Measurements from ENCODE around the gene ARF3. TPM values are rescaled to one million over a fixed set of nuclear protein-coding genes. Genes with fewer than 3 reads are reported as not detected.
A peak's percentile ranks its signal among the peaks of the same experiment; 100 is the strongest.

ARF3 gene
- total RNA-seq, 1 experiment from 2014 or later, result 256 TPM

GRCh38 chr12:48997719-48998496, 40.6 kb upstream of the ARF3 start:
- ChIA-PET CTCF (interaction anchor here (0.6 to 11.9 kb wide), 45 partner anchors 8 to 349 kb away, joined by 3 to 237 read pairs (median 7); partner anchors contain the start of genes ARF3, C1QL4, DDX23 and DNAJC22), POLR2A (interaction anchor here (0.7 to 1.5 kb wide), 3 partner anchors 17 to 40 kb away, joined by 3 to 5 read pairs (median 3); partner anchors contain the start of gene ARF3)
- TF ChIP-seq PRRX2 (CRISPR knock-in tag; IDR thresholded peaks at IDR 0.05) (no peak), E2F5 (CRISPR knock-in tag; IDR thresholded peaks at IDR 0.05) (no peak), STAT6 (CRISPR knock-in tag; conservative IDR thresholded peaks at IDR 0.05; ENCODE audit: low read depth) (no peak), USF1 (CRISPR knock-in tag; IDR thresholded peaks at IDR 0.05) (peak; percentile 35; the same call in 1 of the 2 replicates), HMGA2 (CRISPR knock-in tag; IDR thresholded peaks at IDR 0.05) (no peak), MAX (CRISPR knock-in tag; IDR thresholded peaks at IDR 0.05) (0 out of 2 replicates have a peak, but pooled peaks have one; percentile 35), TEAD4 (CRISPR knock-in tag; IDR thresholded peaks at IDR 0.05) (peak; percentile 49; the same call in 1 of the 2 replicates), GRHL2 (CRISPR knock-in tag; IDR thresholded peaks at IDR 0.05; ENCODE audit: insufficient replicate concordance, severe bottlenecking) (no peak), CDX4 (CRISPR knock-in tag; IDR thresholded peaks at IDR 0.05; ENCODE audit: borderline replicate concordance) (no peak)
- ATAC-seq (peak; percentile 25), DNase-seq (ENCODE audit: low spot score) (no peak)
- Mint-ChIP-seq H3K27ac (no peak overlapping the region), H3K36me3 (peaks cover 6% of the 10 kb centered on the region), H3K4me1 (peaks cover 18% of the 10 kb centered on the region), H3K9me3 (no peaks in the 10 kb centered on the region), H3K27me3 (ENCODE audit: low read depth) (peaks cover 90% of the 10 kb centered on the region), H3K4me3 (peak overlapping the region; percentile 64)

- H3K36me3 Mint-ChIP-seq, result peaks cover 2% of the 10 kb centered on the region
- DNase-seq (ENCODE audit: low spot score) (peak; percentile 85), ATAC-seq (peak; percentile 43)
- POLR2A ChIA-PET, result interaction anchor here (0.6 to 1.0 kb wide), 6 partner anchors 17 to 300 kb away, joined by 3 to 8 read pairs (median 3); partner anchors contain the start of genes ARF3 and PRKAG1
- H3K27me3 Mint-ChIP-seq (ENCODE audit: low read depth), result peaks cover 89% of the 10 kb centered on the region
- no peaks in the 10 kb centered on the region for H3K9me3 Mint-ChIP-seq
- peaks cover 18% of the 10 kb centered on the region for H3K4me1 Mint-ChIP-seq
- H3K4me3 Mint-ChIP-seq, result peak overlapping the region; percentile 64
- H3K27ac Mint-ChIP-seq, result no peak overlapping the region
- CTCF ChIA-PET, result interaction anchor here (0.6 to 11.9 kb wide), 61 partner anchors 8 to 1209 kb away, joined by 3 to 237 read pairs (median 6); partner anchors contain the start of genes ADCY6, ARF3, C1QL4 and CACNB3
- TF ChIP-seq PRDM15 (CRISPR knock-in tag; IDR thresholded peaks at IDR 0.05) (no peak), RELA (CRISPR knock-in tag; IDR thresholded peaks at IDR 0.05; ENCODE audit: borderline replicate concordance) (no peak), IRF1 (CRISPR knock-in tag; IDR thresholded peaks at IDR 0.05) (no peak), E2F5 (CRISPR knock-in tag; IDR thresholded peaks at IDR 0.05) (0 out of 2 replicates have a peak, but pooled peaks have one; percentile 38), ZNF416 (CRISPR knock-in tag; IDR thresholded peaks at IDR 0.05) (no peak), TP53 (CRISPR knock-in tag; IDR thresholded peaks at IDR 0.05) (0 out of 2 replicates have a peak, but pooled peaks have one; percentile 33), ZNF121 (CRISPR knock-in tag; IDR thresholded peaks at IDR 0.05) (no peak), CREM (CRISPR knock-in tag; IDR thresholded peaks at IDR 0.05) (0 out of 2 replicates have a peak, but pooled peaks have one; percentile 42), MXD4 (CRISPR knock-in tag; IDR thresholded peaks at IDR 0.05; ENCODE audit: borderline replicate concordance) (no peak), ZNF138 (CRISPR knock-in tag; conservative IDR thresholded peaks at IDR 0.05) (no peak)
Measured at GRCh38 chr12:48996794-48997718, 39.8 kb upstream of the ARF3 start.

Data from WTC11 (cell line).